Parathyroid adenoma (tissue), 2 donors: ENCODE results near the gene NOCT.
A peak's percentile ranks its signal among the peaks of the same experiment; 100 is the strongest.
"Not testable (repeated sequence)": the region's sequence is repeated elsewhere in the genome, so short reads cannot be mapped to it uniquely, and the experiment has no call there.

Source experiments
- H2AFZ ChIP-seq: fragments of 300-600 bp; sonication (generic); one replicate; pipeline ENCODE4 v1.7.0; 2017; ENCODE audit warnings: antibody characterized with exemption, mild to moderate bottlenecking
- H3K27ac ChIP-seq: fragments of 300-600 bp; sonication (generic); one replicate; pipeline ENCODE4 v1.7.0; 2017
- H3K27me3 ChIP-seq: fragments of 300-600 bp; sonication (generic); one replicate; pipeline ENCODE4 v1.7.0; 2017; ENCODE audit warnings: low read length; ENCODE audit not compliant: control insufficient read depth, insufficient read depth
- H3K36me3 ChIP-seq: fragments of 300-600 bp; sonication (generic); one replicate; pipeline ENCODE4 v1.7.0; 2017; ENCODE audit warnings: low read length; ENCODE audit not compliant: control insufficient read depth, insufficient read depth
- H3K4me1 ChIP-seq: fragments of 300-600 bp; sonication (generic); one replicate; pipeline ENCODE4 v1.7.0; 2017; ENCODE audit warnings: control low read depth
- H3K4me2 ChIP-seq: fragments of 300-600 bp; sonication (generic); one replicate; pipeline ENCODE4 v1.7.0; 2017; ENCODE audit warnings: low read length
- H3K4me3 ChIP-seq: fragments of 300-600 bp; sonication (generic); one replicate; pipeline ENCODE4 v1.7.0; 2017; ENCODE audit warnings: low read depth, low read length
- H3K79me2 ChIP-seq: fragments of 300-600 bp; sonication (generic); one replicate; pipeline ENCODE4 v1.7.0; 2017; ENCODE audit warnings: control low read depth
- H3K9ac ChIP-seq: fragments of 300-600 bp; sonication (generic); one replicate; pipeline ENCODE4 v1.7.0; 2017; ENCODE audit warnings: mild to moderate bottlenecking
- H3K9me3 ChIP-seq: fragments of 300-600 bp; sonication (generic); one replicate; pipeline ENCODE4 v1.7.0; 2017; ENCODE audit warnings: low read length; ENCODE audit not compliant: control insufficient read depth
- TF ChIP-seq, protein P1 (sequence below): fragments of 300-600 bp; sonication (generic); IDR thresholded peaks from one replicate; pipeline ENCODE4 v1.7.0; 2017; ENCODE audit warnings: antibody characterized with exemption, mild to moderate bottlenecking
- donor health status: primary hyperparathyroidism.

Gene NOCT

GRCh38 chr4:139022835-139023234 is 7.3 kb downstream of the NOCT start:
- no peaks in the 10 kb centered on the region for H3K27me3 ChIP-seq
- no peak overlapping the region for H3K27ac ChIP-seq
- H2AFZ ChIP-seq = no peak overlapping the region
- no peak overlapping the region for H3K4me2 ChIP-seq
- no peak overlapping the region for H3K4me3 ChIP-seq
- H3K36me3 ChIP-seq = no peaks in the 10 kb centered on the region
- no peaks in the 10 kb centered on the region for H3K4me1 ChIP-seq
- H3K9me3 ChIP-seq = no peaks in the 10 kb centered on the region
- TF ChIP-seq, protein P1, sequence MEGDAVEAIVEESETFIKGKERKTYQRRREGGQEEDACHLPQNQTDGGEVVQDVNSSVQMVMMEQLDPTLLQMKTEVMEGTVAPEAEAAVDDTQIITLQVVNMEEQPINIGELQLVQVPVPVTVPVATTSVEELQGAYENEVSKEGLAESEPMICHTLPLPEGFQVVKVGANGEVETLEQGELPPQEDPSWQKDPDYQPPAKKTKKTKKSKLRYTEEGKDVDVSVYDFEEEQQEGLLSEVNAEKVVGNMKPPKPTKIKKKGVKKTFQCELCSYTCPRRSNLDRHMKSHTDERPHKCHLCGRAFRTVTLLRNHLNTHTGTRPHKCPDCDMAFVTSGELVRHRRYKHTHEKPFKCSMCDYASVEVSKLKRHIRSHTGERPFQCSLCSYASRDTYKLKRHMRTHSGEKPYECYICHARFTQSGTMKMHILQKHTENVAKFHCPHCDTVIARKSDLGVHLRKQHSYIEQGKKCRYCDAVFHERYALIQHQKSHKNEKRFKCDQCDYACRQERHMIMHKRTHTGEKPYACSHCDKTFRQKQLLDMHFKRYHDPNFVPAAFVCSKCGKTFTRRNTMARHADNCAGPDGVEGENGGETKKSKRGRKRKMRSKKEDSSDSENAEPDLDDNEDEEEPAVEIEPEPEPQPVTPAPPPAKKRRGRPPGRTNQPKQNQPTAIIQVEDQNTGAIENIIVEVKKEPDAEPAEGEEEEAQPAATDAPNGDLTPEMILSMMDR = no peak
- no peak overlapping the region for H3K9ac ChIP-seq
- H3K79me2 ChIP-seq = no peaks in the 10 kb centered on the region

DNA sequence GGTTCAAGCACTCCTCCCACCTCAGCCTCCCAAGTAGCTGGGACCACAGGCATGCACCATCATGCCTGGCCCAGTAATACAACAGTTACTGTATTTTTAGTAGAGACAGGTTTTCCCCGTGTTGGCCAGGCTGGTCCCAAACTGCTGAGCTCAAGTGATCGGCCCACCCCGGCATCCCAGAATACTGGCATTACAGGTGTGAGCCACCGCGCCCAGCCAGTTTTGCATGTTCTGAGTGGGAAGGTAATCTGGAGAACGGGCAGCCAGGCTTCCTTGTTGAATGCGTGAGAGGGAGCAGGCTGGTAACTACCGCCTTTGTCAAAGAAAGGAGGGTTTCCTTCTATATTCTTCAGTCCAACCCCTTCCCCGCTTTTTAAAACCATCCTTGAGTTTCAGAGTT is 9.1 kb downstream of the NOCT start:
- Histone ChIP-seq H2AFZ (no peak overlapping the region), H3K36me3 (no peaks in the 10 kb centered on the region), H3K4me3 (no peak overlapping the region), H3K27me3 (no peaks in the 10 kb centered on the region), H3K27ac (no peak overlapping the region), H3K9me3 (no peaks in the 10 kb centered on the region), H3K4me2 (no peak overlapping the region), H3K4me1 (no peaks in the 10 kb centered on the region), H3K9ac (no peak overlapping the region), H3K79me2 (no peaks in the 10 kb centered on the region)
- TF ChIP-seq, protein P1 = no peak

DNA sequence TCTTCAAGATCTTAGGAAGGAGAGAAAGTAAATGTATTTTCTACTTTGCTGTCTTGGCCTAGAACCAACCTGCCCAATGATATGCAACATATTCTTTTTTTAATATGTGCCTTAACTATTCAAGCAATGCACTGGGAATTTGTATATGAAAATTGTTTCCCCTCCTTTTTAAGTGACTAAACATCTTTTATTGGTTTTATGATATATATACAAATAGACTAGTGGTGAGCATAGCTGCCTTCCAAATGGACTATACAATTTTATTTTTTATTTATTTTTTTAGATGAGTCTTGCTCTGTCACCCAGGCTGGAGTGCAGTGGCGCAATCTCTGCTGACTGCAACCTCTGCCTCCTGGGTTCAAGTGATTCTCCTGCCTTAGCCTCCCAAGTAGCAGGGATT is 10.3 kb downstream of the NOCT start:
- TF ChIP-seq, protein P1 = no peak
- no peaks in the 10 kb centered on the region for H3K4me1 ChIP-seq
- no peak overlapping the region for H3K27ac ChIP-seq
- no peaks in the 10 kb centered on the region for H3K36me3 ChIP-seq
- no peak overlapping the region for H3K4me2 ChIP-seq
- H3K4me3 ChIP-seq = no peak overlapping the region
- peaks cover under 1% of the 10 kb centered on the region for H3K79me2 ChIP-seq
- no peak overlapping the region for H2AFZ ChIP-seq
- no peak overlapping the region for H3K9ac ChIP-seq
- H3K9me3 ChIP-seq = no peaks in the 10 kb centered on the region
- no peaks in the 10 kb centered on the region for H3K27me3 ChIP-seq

GRCh38 chr4:139027776-139028175 is 12.2 kb downstream of the NOCT start:
- Histone ChIP-seq H2AFZ (peak overlapping the region; percentile 34), H3K4me1 (no peaks in the 10 kb centered on the region), H3K36me3 (no peaks in the 10 kb centered on the region), H3K79me2 (peaks cover 3% of the 10 kb centered on the region), H3K9me3 (no peaks in the 10 kb centered on the region), H3K27ac (peak overlapping the region; percentile 69), H3K4me3 (no peak overlapping the region), H3K9ac (no peak overlapping the region), H3K27me3 (no peaks in the 10 kb centered on the region), H3K4me2 (no peak overlapping the region)
- TF ChIP-seq, protein P1 = no peak

GRCh38 chr4:139028191-139028661 is 12.6 kb downstream of the NOCT start:
- H3K4me1 ChIP-seq = no peaks in the 10 kb centered on the region
- no peak overlapping the region for H3K4me2 ChIP-seq
- TF ChIP-seq, protein P1 = no peak
- no peaks in the 10 kb centered on the region for H3K36me3 ChIP-seq
- H3K27ac ChIP-seq = peak overlapping the region; percentile 69
- no peak overlapping the region for H3K4me3 ChIP-seq
- peak overlapping the region; percentile 34 for H2AFZ ChIP-seq
- H3K9me3 ChIP-seq = no peaks in the 10 kb centered on the region
- peaks cover 3% of the 10 kb centered on the region for H3K79me2 ChIP-seq
- no peaks in the 10 kb centered on the region for H3K27me3 ChIP-seq
- H3K9ac ChIP-seq = no peak overlapping the region

GRCh38 chr4:139029866-139030363 is 14.3 kb downstream of the NOCT start:
- not testable (repeated sequence) for H2AFZ ChIP-seq, H3K9ac ChIP-seq, H3K27ac ChIP-seq, H3K27me3 ChIP-seq, H3K9me3 ChIP-seq, H3K4me3 ChIP-seq, H3K36me3 ChIP-seq, H3K79me2 ChIP-seq, H3K4me2 ChIP-seq, H3K4me1 ChIP-seq
